Mammary epithelial cell (primary cell): ENCODE results near the gene ZBTB12.
"Not testable (repeated sequence)": the region's sequence is repeated elsewhere in the genome, so short reads cannot be mapped to it uniquely, and the experiment has no call there.

Experiments used
- EZH2 ChIP-seq: IDR thresholded peaks from 2 replicates; pipeline ENCODE4 v1.6.1; 2012; ENCODE audit warnings: low read length, inconsistent platforms, borderline replicate concordance
- TF ChIP-seq, protein P1 (sequence below), 2 donors: IDR thresholded peaks in 1 of 2; conservative IDR thresholded peaks in 1 of 2; 2 replicates each; pipeline ENCODE4 v1.5.1; 2011 to 2012; ENCODE audit warnings: inconsistent platforms in 2 of 2, low read length in 2 of 2, mild to moderate bottlenecking in 2 of 2, control low read depth in 1 of 2, low read depth in 1 of 2; ENCODE audit not compliant: insufficient read depth in 1 of 2; ENCODE audit errors: extremely low read depth in 1 of 2

- TF ChIP-seq, protein P1, sequence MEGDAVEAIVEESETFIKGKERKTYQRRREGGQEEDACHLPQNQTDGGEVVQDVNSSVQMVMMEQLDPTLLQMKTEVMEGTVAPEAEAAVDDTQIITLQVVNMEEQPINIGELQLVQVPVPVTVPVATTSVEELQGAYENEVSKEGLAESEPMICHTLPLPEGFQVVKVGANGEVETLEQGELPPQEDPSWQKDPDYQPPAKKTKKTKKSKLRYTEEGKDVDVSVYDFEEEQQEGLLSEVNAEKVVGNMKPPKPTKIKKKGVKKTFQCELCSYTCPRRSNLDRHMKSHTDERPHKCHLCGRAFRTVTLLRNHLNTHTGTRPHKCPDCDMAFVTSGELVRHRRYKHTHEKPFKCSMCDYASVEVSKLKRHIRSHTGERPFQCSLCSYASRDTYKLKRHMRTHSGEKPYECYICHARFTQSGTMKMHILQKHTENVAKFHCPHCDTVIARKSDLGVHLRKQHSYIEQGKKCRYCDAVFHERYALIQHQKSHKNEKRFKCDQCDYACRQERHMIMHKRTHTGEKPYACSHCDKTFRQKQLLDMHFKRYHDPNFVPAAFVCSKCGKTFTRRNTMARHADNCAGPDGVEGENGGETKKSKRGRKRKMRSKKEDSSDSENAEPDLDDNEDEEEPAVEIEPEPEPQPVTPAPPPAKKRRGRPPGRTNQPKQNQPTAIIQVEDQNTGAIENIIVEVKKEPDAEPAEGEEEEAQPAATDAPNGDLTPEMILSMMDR (conservative IDR thresholded peaks at IDR 0.05 in 1 of 2, IDR thresholded peaks at IDR 0.05 in 1 of 2; ENCODE audit: extremely low read depth in 1 of 2, insufficient read depth in 1 of 2, low read depth in 1 of 2, low read length in 2 of 2) = not testable (repeated sequence)
- TF ChIP-seq EZH2 = not testable (repeated sequence)
These were observed 37.7 kb downstream of the ZBTB12 start for GRCh38 chr6:31864123-31864562.
